ENCODE measurements around the gene TRAF7.
"Not testable (repeated sequence)": the region's sequence is repeated elsewhere in the genome, so short reads cannot be mapped to it uniquely, and the experiment has no call there.

TRAF7 gene

DNA sequence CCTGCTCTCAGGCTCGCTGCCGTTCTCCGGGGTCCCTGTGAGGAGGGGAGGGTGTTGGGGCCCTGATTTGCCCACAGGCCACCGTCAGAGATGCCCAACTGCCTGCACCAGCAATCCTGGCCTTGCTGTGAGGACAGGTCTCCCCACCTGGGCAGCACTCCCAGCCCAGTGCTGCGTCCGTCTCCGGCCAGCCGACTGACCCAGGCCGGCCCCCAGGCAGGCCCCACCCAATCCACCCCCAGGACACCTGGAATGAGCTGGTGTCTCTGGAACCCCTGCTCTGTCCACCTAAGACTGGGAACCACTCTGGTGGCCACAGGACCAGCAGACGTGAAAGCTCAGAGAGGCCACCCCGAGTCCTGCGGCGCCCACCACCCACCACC, 40.0 kb upstream of the TRAF7 start:
- ChIA-PET CTCF (no interaction called here), POLR2A (no interaction called here)
- DNase-seq (ENCODE audit: extremely low spot score) = no peak
- TF ChIP-seq, protein P1, sequence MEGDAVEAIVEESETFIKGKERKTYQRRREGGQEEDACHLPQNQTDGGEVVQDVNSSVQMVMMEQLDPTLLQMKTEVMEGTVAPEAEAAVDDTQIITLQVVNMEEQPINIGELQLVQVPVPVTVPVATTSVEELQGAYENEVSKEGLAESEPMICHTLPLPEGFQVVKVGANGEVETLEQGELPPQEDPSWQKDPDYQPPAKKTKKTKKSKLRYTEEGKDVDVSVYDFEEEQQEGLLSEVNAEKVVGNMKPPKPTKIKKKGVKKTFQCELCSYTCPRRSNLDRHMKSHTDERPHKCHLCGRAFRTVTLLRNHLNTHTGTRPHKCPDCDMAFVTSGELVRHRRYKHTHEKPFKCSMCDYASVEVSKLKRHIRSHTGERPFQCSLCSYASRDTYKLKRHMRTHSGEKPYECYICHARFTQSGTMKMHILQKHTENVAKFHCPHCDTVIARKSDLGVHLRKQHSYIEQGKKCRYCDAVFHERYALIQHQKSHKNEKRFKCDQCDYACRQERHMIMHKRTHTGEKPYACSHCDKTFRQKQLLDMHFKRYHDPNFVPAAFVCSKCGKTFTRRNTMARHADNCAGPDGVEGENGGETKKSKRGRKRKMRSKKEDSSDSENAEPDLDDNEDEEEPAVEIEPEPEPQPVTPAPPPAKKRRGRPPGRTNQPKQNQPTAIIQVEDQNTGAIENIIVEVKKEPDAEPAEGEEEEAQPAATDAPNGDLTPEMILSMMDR (IDR thresholded peaks at IDR 0.05; ENCODE audit: control extremely low read depth, extremely low read depth, low read depth, missing control alignments) = no peak

DNA sequence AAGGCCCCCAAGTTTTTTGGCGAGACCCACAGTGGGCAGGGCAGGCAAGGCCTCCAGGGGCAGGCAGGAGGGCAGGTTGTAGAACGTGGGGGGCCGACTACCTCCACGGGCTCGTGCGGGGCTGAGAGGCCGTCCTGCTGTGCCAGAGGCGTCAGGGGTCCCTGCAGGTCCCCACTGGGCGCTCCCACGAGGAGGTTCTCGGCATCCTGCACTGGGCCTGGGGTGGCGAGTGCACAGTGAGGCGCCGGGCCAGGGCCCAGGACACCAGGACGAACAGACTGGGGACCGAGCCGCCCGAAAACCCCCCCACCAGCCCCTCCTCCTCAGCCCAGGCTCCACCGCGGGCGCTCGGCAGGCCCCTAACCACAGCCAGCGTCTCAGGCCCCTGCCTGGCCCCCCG, 39.2 kb upstream of the TRAF7 start:
- CTCF ChIA-PET; POLR2A ChIA-PET; DNase-seq (ENCODE audit: extremely low spot score): not testable (repeated sequence)

DNA sequence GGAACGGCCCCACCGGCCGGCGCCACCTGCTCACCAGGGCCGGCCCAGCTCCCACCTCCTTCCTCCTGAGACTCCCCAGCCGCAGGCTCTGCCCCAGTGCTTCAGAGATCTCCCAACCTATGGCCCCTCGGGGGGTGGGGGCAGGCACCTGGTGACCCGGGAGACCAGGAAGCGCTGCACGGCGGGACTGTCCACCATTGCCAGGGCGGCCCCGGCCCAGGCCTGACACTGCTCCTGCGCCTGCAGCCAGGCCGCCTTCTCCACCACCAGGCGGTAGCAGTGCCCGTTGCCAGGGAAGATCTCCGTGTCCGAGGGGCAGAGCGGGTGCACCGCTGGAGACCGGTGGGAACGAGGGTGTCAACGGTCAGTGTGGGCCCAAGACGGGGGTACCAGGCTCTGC, 38.2 kb upstream of the TRAF7 start:
- POLR2A ChIA-PET; DNase-seq (ENCODE audit: extremely low spot score); CTCF ChIA-PET: not testable (repeated sequence)

DNA sequence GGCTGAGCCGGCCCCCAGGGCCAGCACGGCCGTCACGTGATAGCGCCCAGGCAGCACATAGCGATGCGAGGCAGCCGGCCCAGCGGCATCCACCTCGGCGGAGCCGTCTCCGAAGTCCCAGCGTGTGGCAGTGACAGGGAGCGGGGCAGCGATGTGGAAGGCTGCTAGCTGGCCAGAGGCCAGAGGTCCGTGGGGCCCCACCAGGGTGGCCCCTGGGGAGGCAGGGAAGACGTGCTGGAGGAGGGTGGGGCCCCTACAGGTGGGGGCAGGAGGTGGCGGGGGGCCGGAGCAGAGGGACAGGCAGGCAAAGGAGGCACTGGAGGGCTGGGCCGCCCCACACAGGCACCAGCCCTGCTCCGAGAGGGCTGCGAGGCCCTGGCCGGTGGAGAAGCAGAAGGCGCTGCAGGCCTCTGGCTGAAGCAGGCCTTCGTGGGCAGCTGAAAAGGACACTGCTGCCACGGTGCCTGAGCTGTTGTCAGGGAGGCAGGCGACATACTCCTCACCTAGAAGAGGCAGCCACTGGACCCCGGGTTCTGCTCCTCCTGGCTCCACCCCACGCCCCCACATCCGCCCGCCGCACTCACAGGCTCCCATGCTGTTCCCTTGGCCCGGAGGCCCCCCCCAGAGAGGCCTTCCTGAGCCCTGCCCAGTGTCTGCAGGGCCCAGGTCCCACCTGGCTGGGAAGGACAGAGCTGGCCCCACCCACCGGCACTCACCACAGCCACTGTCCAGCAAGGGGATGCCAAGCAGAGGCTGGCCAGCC, 37.4 kb upstream of the TRAF7 start:
- POLR2A ChIA-PET; DNase-seq (ENCODE audit: extremely low spot score); CTCF ChIA-PET: not testable (repeated sequence)

DNA sequence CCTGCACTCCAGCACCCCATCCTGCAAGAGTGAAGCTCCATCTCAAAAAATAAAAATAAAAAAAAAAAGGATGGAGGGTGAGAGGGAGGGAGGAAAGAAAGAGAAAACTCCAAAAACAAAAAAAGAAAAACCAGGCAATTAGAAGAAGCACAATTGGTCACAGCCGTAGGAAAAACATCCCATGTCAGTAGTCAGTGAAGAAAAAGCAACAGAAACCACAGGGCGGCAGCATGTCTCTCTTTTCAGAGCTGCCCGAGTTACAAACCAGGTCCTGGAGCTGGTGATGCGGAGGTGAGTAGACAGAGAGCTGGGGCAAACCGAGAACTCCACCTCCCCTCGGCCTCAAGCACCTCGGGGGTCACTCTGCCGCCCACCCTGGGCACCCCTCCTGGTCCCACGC, 34.3 kb upstream of the TRAF7 start:
- DNase-seq (ENCODE audit: extremely low spot score) = peak; percentile 35
- CTCF ChIA-PET = interaction anchor here (0.7 to 1.6 kb wide), 3 partner anchors 19 to 99 kb away, joined by 3 to 8 read pairs (median 4); no protein-coding TSS in a partner anchor
- TF ChIP-seq, protein P1 (IDR thresholded peaks at IDR 0.05; ENCODE audit: control extremely low read depth, extremely low read depth, low read depth, missing control alignments) = peak; percentile 50
- POLR2A ChIA-PET = not testable (repeated sequence)

DNA sequence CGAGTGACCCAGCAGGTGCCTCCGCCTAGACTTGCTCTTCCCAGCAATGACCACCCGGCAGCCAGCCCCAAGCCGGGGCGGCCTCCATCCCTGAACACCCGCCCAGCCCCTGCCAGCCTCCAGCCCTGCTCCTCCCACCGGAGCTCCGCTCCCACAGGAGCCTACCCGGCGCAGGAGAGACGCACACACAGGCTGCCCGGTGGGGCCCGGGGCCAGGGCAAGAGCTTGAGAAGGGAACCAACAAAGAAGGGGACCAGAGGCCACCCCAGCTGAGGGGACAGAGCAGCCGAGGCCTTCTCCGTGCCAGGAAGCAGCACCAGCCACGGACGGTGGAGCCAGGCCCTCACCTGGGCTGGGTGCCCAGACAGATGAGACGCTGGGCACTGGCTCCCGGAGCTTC, 33.7 kb upstream of the TRAF7 start:
- ChIA-PET CTCF (interaction anchor here (0.7 to 1.6 kb wide), 2 partner anchors 19 to 24 kb away, joined by 4 to 8 read pairs; no protein-coding TSS in a partner anchor), POLR2A (no interaction called here)
- no peak for DNase-seq (ENCODE audit: extremely low spot score)
- TF ChIP-seq, protein P1 (IDR thresholded peaks at IDR 0.05; ENCODE audit: control extremely low read depth, extremely low read depth, low read depth, missing control alignments) = no peak

DNA sequence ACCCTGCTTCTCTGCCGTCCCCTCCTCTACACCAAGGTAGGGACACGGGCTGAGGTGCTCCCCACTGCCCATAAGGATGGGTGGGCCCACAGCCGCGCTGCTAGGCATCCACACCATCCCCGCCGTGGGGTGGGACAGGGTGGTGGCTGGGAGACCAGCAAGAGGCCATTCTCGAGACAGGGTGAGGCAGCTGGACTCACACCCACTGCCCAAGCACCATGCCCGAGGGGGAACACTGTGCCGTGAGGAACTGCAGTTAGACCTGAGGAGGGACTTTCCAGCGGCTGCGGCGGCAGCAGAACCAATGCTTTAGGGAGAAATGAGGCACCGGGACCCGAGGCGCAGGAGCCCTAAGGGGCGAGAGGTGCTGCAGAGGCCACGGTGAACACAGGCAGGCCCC, 33.2 kb upstream of the TRAF7 start:
- no peak for DNase-seq (ENCODE audit: extremely low spot score)
- CTCF ChIA-PET = interaction anchor here (1.6 kb wide), 1 partner anchor 18 kb away, joined by 8 read pairs; no protein-coding TSS in a partner anchor
- TF ChIP-seq, protein P1 (IDR thresholded peaks at IDR 0.05; ENCODE audit: control extremely low read depth, extremely low read depth, low read depth, missing control alignments) = no peak
- POLR2A ChIA-PET = no interaction called here

DNA sequence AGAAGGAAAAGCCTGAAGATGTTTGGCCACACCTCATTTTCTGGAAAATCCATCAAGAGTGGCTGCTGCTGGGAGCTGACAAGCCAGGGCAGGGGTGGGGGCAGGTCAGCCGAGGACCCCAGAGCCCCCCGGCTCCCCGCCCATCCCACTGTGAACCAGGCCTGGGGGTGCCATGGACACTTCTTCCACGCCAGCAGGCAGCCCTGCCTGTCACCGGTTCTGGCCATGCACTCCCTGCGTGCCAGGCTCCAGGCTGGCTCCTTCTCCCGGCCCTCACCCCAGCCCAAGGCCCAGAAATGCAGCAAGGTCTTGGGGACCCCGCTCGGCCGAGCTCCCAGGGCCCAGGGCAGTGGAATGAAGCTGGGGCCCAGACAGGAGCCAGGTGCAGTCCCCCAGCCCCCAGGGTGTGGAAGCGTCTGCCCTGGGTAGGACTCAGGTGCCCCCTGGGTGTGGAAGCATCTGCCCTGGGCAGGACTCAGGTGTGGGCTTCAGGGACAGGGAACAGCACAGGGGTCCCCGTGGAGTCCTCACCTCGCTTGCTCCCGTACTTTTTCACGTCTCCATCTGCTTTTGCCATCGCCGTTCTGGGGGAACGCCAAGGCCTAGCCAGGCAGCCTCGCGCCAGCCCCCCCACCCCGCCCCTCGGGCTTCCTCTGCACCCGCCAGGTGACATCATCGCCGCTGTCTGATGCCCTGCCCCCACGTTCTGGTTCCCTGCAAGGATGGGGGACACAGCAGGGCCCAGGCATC, 32.5 kb upstream of the TRAF7 start:
- DNase-seq (ENCODE audit: extremely low spot score); POLR2A ChIA-PET; CTCF ChIA-PET: not testable (repeated sequence)

DNA sequence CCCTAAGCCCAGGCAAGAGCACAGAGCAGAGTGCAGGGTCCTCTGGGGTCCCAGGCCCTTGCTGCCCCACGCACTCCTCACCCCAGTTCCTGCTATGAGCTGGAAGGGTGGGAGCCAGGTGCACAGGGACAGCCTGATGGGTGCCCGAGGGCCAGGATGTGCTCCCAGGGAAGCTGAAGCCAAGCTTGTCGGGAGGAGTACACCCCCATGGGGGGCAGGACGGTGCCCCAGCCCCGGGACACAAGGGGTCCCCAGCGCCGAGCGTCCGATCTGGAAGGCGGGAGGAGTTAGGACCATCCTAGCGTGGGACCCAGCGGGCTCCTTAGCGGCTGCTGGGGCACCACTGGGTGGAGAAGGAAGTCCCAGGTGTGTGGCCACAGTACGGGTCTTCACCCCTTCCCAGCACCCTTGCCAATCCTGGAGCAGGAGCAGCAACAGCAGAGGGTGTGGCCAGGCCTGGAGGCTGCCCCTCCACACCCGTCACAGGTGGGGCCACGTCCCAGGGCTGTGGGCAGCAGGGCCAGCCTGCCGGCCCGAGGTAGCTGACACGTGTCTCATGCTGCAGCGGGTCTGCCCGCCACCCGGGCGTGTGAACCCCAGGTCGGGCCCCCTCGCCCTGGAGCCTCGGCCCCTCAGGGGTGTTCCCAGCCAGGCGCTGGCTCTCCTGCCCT, 31.7 kb upstream of the TRAF7 start:
- POLR2A ChIA-PET; CTCF ChIA-PET; DNase-seq (ENCODE audit: extremely low spot score): not testable (repeated sequence)

DNA sequence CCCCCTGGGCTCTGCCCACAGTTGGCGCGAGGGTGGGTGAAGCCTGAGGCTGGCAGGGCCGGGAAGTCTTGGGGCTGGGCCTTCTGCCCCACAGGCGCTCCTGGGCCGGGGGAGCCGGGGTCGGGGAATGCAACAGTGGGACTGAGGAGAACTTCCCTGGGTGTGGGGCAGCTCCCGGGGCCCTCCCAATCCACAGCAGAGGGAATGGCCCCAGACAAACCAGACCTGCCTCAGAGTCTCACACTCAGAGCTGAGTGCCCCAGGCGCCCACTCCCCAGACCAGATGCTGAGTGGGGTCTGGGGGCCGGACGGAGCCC, 31.2 kb upstream of the TRAF7 start:
- CTCF ChIA-PET; DNase-seq (ENCODE audit: extremely low spot score); POLR2A ChIA-PET: not testable (repeated sequence)

DNA sequence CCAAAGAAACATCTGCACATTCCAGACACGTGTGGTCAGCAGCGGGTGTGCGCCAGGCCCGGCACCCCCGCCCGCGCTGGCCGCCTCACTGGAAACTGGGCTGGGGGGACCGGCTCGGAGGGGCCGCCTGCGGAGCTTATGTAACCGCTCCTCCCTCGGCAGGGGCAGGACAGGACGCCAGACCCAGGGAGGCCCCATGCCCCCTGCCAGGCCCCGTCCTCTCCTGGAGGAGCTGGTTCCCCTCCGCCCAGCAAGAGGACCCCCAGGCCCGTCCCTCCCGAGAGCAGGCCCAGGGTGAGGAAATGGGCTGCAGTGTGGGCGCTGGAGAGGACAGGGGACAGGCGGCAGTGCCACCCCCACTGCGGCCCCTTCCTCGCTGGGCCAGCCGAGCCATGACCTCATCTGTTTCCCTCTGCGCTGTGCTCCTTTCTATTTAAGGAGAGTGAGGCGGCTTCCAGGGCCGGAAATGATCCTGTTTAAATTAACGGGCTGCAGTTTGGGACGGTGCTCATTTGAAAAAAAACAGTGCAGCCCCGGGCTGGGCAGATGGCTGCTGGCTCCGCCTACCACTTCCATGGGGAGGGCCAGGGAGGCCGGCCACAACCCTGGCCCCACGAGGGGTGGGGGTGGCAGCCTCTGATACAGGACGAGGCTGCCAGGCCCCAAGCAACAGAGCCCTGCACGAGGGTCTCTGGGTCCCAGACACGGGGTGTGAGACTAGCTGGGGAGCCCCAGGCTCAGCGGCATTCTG, 30.7 kb upstream of the TRAF7 start:
- CTCF ChIA-PET = interaction anchor here (1.4 kb wide), 1 partner anchor 16 kb away, joined by 3 read pairs; no protein-coding TSS in a partner anchor
- DNase-seq (ENCODE audit: extremely low spot score); POLR2A ChIA-PET: not testable (repeated sequence)

DNA sequence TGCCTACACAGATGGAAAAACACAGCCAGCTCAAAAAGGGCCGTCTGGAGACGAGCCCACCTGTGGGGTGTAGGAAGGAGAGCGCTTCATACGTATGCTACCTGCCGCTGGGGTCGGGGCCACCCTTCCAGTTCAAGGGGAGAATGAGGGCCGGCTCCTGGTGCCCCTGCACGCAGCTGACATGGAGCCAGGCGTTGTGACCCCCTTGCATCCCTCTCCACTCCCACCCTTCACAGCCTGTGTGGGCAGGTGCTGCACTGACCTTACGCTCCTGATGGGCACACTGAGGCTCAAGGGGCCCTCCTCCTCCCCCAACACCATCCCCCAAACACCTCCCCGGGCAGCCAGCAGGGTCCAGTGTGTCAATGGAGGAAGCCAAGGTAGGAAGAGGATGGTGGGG, 30.0 kb upstream of the TRAF7 start:
- POLR2A ChIA-PET; DNase-seq (ENCODE audit: extremely low spot score): not testable (repeated sequence)
- CTCF ChIA-PET = interaction anchor here (1.4 kb wide), 1 partner anchor 15 kb away, joined by 3 read pairs; no protein-coding TSS in a partner anchor

Measured in GM10248 (cell line).